ENCODE measurements around the gene NASP. TPM values are rescaled to one million over a fixed set of nuclear protein-coding genes. Genes with fewer than 3 reads are reported as not detected.
A peak's percentile ranks its signal among the peaks of the same experiment; 100 is the strongest.

The NASP gene
- total RNA-seq, 1 experiment from 2014 or later = 514 TPM

DNA sequence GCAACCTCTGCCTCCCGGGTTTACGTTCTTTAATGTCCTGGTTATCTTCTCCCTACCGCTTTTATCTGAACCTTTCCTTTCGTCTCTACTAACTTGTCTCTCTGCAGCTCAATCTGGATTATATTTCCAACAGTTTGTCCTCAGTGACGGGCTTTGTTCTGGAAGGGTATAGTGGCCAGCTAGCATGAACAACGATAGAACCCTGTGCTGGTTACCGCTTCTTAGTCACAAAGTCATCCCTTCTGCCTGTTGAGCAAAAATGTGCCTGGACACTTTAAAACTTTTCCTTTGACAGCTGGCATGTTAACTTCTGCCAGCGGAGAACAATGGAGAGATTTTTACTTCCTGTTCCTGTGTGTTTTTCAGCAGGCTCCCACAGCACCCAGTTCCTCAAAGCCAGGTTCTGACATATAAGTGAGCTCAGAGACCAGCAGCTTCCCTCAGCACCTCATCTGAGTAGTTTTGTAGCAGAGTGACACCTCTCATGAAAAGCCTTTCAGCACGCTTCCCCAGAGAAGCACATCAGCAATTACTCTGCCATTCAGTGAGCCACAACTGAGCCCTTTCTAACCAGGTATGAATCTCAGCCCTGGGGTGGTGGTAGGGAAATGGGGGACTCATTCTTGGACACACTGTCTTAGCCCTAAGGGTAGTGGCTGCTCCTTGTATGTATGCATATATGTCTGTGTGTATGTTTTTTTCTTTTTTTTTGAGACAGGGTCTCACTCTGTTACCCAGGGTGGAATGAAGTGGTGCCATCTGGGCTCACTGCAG, 63.6 kb downstream of the NASP start:
- Mint-ChIP-seq H3K27me3 (ENCODE audit: low read depth) (no peaks in the 10 kb centered on the region), H3K4me3 (no peak overlapping the region), H3K4me1 (no peaks in the 10 kb centered on the region), H3K9me3 (no peaks in the 10 kb centered on the region), H3K27ac (peak overlapping the region; percentile 5 to 52 (median 26); a peak in 3 of 7 replicates), H3K36me3 (ENCODE audit: insufficient read depth in 1 of 3, low read depth in 3 of 3) (peaks cover 29 to 70% (median 70%) of the 10 kb centered on the region in 3 experiments; a peak in 6 of 7 replicates)
- Histone ChIP-seq H3K23ac (ENCODE audit: insufficient read length, low read depth, low read length) (no peak overlapping the region), H3K18ac (ENCODE audit: insufficient read length, low read depth, low read length) (no peak overlapping the region), H3K56ac (ENCODE audit: insufficient read length, low read depth, low read length) (no peak overlapping the region), H2BK20ac (ENCODE audit: low read depth, low read length, poor library complexity, severe bottlenecking) (no peak overlapping the region), H3K79me2 (ENCODE audit: insufficient read depth, low read length) (no peaks in the 10 kb centered on the region), H3K79me1 (ENCODE audit: insufficient read depth, low read depth, low read length, poor library complexity, severe bottlenecking) (no peaks in the 10 kb centered on the region), H2BK15ac (ENCODE audit: low read depth, low read length) (no peak overlapping the region), H4K5ac (ENCODE audit: insufficient read length, low read depth, low read length) (no peak overlapping the region), H3K4ac (ENCODE audit: low read depth, low read length) (no peak overlapping the region), H2BK5ac (ENCODE audit: insufficient read length, low read length) (no peak overlapping the region), H2AK5ac (ENCODE audit: insufficient read length, low read length) (no peak overlapping the region), H3K27ac (ENCODE audit: insufficient read length, low read depth, low read length) (no peak overlapping the region), H2AFZ (ENCODE audit: low read length) (no peak overlapping the region), H3K23me2 (ENCODE audit: insufficient read length, low read depth, low read length, poor library complexity, severe bottlenecking) (no peaks in the 10 kb centered on the region), H2BK120ac (ENCODE audit: low read depth, low read length, poor library complexity, severe bottlenecking) (no peak overlapping the region), H3T11ph (ENCODE audit: low read length) (no peak overlapping the region), H3K4me2 (ENCODE audit: insufficient read depth, insufficient read length, low read length) (no peak overlapping the region), H3K14ac (ENCODE audit: insufficient read depth, low read length) (no peak overlapping the region), H4K20me1 (ENCODE audit: control insufficient read depth, insufficient read depth, insufficient read length) (no peaks in the 10 kb centered on the region), H3K4me1 (ENCODE audit: insufficient read depth, low read length) (no peaks in the 10 kb centered on the region), H4K91ac (ENCODE audit: insufficient read length, low read depth, low read length) (no peak overlapping the region), H4K8ac (replicated peaks; ENCODE audit: insufficient read length, low read depth, low read length) (no peak overlapping the region), H3K27me3 (ENCODE audit: insufficient read depth, low read length) (no peaks in the 10 kb centered on the region), H3K9ac (ENCODE audit: extremely low read depth, insufficient read length, low read length) (no peak overlapping the region), H3K9me3 (ENCODE audit: control insufficient read depth, low read depth, low read length) (no peaks in the 10 kb centered on the region), H2BK12ac (ENCODE audit: insufficient read length, low read depth, low read length) (no peak overlapping the region)
- TF ChIP-seq, protein P1, sequence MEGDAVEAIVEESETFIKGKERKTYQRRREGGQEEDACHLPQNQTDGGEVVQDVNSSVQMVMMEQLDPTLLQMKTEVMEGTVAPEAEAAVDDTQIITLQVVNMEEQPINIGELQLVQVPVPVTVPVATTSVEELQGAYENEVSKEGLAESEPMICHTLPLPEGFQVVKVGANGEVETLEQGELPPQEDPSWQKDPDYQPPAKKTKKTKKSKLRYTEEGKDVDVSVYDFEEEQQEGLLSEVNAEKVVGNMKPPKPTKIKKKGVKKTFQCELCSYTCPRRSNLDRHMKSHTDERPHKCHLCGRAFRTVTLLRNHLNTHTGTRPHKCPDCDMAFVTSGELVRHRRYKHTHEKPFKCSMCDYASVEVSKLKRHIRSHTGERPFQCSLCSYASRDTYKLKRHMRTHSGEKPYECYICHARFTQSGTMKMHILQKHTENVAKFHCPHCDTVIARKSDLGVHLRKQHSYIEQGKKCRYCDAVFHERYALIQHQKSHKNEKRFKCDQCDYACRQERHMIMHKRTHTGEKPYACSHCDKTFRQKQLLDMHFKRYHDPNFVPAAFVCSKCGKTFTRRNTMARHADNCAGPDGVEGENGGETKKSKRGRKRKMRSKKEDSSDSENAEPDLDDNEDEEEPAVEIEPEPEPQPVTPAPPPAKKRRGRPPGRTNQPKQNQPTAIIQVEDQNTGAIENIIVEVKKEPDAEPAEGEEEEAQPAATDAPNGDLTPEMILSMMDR (conservative IDR thresholded peaks at IDR 0.05) = no peak
- no CpG with 5 or more reads among the region's 9 CpGs for WGBS (ENCODE audit: extremely low coverage, insufficient read length, low lambda C conversion rate)
- DNase-seq = no peak

Data from H9 (cell line).